Right atrium auricular region (tissue), 2 donors: ENCODE results near the gene NFE2L3. TPM values are rescaled to one million over a fixed set of nuclear protein-coding genes. Genes with fewer than 3 reads are reported as not detected.
"Not testable (repeated sequence)": the region's sequence is repeated elsewhere in the genome, so short reads cannot be mapped to it uniquely, and the experiment has no call there.

ENCODE experiments used
- DNase-seq: peaks from one replicate; pipeline ENCODE4 v3.0.0-alpha.2; 2019; ENCODE audit warnings: low spot score
- H3K27ac ChIP-seq, 2 donors: fragments of 200-600 bp; sonication (generic); 1 replicate in 1 of 2; 2 replicates in 1 of 2; pipeline ENCODE4 v1.5.1; 2016 to 2019
- H3K27me3 ChIP-seq, 2 donors: fragments of 200-600 bp; sonication (generic); one replicate each; pipeline versions ENCODE4 v1.5.1 to v1.6.0; 2017 to 2019
- H3K36me3 ChIP-seq: fragments of 200-600 bp; sonication (generic); one replicate; pipeline ENCODE4 v1.5.1; 2016
- H3K4me1 ChIP-seq, 2 donors: fragments of 200-600 bp; sonication (generic); one replicate each; pipeline versions ENCODE4 v1.5.1 to v1.6.0; 2017 to 2019
- H3K4me3 ChIP-seq, 2 donors: fragments of 200-600 bp; sonication (generic); 1 replicate in 1 of 2; 2 replicates in 1 of 2; pipeline ENCODE4 v1.5.1; 2017 to 2019; ENCODE audit warnings: mild to moderate bottlenecking in 1 of 2, moderate library complexity in 1 of 2
- H3K9me3 ChIP-seq, 2 donors: fragments of 200-600 bp; sonication (generic); one replicate each; pipeline ENCODE4 v1.5.1; 2019
- total RNA-seq, 2 donors: library from RNA; depleted of rRNA; stranded (reverse); fragments of >200 nt; gene quantifications; one replicate each; pipeline ENCODE4 v1.1.0, GENCODE V29; 2016
- TF ChIP-seq, protein P1 (sequence below), 2 donors: fragments of 200-600 bp; sonication (generic); IDR thresholded peaks; one replicate each; pipeline ENCODE4 v1.5.1; 2019; ENCODE audit warnings: antibody characterized with exemption in 2 of 2

NFE2L3 gene
- total RNA-seq, 2 donors from 2014 or later = 0.63 to 1.8 TPM

DNA sequence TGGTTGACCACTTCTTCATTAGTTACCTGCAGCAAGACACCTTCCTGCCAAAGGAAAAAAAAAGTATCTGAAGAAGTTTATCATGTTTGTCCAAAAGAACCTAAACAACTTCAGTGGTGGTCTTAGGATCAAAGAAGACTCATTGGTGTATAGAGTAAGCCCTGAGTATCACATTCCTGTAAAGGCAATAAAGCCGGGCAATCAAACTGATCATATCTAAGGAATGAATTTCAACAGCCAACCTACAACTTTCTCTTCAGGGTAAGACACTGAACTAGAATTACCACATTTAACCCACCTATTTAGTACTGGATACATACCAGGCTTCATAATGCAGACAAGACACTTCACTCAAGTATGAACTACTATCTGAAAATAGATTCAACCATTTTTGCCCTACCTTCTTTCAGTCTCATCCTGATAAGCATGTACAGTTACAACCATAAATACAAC is 38.4 kb downstream of the NFE2L3 start:
- H3K27me3 ChIP-seq = no peaks in the 10 kb centered on the region

DNA sequence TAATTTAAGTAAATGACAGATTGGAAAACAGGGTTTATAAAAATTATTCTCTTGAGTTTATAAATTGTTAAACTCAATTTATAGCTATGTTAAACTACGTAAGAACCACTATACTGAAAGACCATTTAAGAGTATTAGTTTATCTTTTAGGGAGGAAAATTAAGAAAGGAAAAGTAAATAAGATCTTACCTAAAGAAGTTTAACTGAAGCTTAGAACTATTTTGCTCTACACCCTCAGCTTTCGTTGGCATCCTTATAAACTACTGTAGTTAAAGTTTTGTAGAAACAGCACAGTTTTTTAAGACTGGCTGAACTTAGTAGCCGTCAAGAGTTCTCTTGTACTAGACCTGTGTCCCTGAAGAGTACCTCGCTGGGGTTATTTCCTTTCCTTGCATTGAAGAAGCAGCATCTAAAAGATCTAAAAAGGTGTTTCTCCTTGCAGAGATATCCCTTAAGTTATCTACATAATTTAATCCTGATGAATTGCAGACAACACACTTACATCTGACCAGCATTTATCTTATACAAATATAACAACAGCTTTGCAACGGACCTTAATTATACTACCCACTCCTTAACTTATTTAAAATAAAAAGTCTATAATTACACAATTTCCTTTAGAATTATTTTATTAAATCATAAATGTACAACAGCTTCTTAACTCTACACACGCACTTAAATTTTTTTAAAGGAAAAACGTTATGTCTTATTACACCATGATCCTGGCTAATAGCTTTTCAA is 39.4 kb downstream of the NFE2L3 start:
- TF ChIP-seq, protein P1, sequence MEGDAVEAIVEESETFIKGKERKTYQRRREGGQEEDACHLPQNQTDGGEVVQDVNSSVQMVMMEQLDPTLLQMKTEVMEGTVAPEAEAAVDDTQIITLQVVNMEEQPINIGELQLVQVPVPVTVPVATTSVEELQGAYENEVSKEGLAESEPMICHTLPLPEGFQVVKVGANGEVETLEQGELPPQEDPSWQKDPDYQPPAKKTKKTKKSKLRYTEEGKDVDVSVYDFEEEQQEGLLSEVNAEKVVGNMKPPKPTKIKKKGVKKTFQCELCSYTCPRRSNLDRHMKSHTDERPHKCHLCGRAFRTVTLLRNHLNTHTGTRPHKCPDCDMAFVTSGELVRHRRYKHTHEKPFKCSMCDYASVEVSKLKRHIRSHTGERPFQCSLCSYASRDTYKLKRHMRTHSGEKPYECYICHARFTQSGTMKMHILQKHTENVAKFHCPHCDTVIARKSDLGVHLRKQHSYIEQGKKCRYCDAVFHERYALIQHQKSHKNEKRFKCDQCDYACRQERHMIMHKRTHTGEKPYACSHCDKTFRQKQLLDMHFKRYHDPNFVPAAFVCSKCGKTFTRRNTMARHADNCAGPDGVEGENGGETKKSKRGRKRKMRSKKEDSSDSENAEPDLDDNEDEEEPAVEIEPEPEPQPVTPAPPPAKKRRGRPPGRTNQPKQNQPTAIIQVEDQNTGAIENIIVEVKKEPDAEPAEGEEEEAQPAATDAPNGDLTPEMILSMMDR (IDR thresholded peaks at IDR 0.05) = no peak
- no peak for DNase-seq
- Histone ChIP-seq H3K9me3 (no peaks in the 10 kb centered on the region), H3K36me3 (peaks cover 91% of the 10 kb centered on the region), H3K27me3 (no peaks in the 10 kb centered on the region), H3K4me1 (peaks cover 0 to 46% of the 10 kb centered on the region in 2 donors), H3K4me3 (no peak overlapping the region), H3K27ac (no peak overlapping the region)

More for the DNA sequence above, 38.4 kb downstream of the NFE2L3 start:
- TF ChIP-seq, protein P1 (IDR thresholded peaks at IDR 0.05) = no peak
- H3K36me3 ChIP-seq = peaks cover 87% of the 10 kb centered on the region
- DNase-seq = no peak
- H3K4me1 ChIP-seq = peaks cover 0 to 37% of the 10 kb centered on the region in 2 donors
- no peak overlapping the region for H3K27ac ChIP-seq
- H3K9me3 ChIP-seq = no peaks in the 10 kb centered on the region
- H3K4me3 ChIP-seq = no peak overlapping the region

DNA sequence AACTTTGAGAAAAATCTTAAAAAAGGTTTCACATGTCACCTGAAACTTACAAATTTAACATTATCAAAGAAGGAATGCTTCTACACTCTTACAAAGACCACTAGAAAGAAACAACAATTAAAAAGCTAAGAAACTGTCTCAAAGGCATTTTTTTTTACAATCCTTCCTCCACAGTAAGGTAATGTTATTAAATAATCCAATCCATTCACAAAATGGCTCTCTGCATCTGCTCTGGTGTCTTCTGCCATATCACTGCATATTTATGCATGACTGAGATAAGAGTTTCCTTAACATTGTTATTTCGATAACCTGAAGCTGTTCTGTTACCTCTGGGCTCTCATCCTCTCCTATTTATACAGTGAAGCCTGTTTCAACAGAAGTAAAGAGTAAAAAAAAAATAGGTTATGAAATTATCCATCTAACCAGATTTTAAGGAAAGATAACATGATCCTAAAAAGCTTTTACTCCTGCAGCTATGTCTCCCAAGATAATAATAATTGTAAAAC is 40.0 kb downstream of the NFE2L3 start:
- TF ChIP-seq, protein P1 (IDR thresholded peaks at IDR 0.05) = no peak
- DNase-seq = no peak
- no peak overlapping the region for H3K27ac ChIP-seq
- no peaks in the 10 kb centered on the region for H3K9me3 ChIP-seq
- peaks cover 97% of the 10 kb centered on the region for H3K36me3 ChIP-seq
- no peaks in the 10 kb centered on the region for H3K27me3 ChIP-seq
- no peak overlapping the region for H3K4me3 ChIP-seq
- H3K4me1 ChIP-seq = peaks cover 0 to 52% of the 10 kb centered on the region in 2 donors

DNA sequence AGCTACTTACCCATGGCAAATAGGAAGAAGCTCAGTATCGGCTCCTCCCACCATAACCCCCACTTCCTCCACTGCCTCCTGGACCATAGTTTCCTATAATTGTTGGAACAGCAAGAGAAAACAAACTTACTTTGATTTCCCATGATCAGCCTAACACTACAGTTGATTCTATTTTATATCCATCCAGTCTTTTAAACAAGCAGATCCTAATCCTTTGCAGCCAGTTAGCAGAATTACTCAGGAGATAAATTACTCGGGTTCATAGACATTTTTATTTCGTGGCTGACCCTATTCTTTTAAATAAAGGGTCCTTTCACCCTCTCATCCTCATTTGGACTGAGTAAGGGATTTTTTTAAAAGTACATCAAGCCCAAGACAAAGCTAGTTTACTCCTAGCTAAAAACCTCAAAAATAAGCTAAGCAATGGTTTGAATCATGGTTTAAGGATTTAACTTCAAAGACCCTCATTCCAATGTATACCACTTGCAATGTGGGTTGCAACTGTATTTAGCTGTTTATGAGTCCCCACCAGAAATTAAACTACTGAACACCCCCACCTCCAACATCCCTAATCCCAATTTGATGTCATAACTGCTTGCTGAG is 40.6 kb downstream of the NFE2L3 start:
- Histone ChIP-seq H3K36me3 (peaks cover 100% of the 10 kb centered on the region), H3K4me3 (no peak overlapping the region), H3K9me3 (no peaks in the 10 kb centered on the region), H3K27me3 (no peaks in the 10 kb centered on the region), H3K4me1 (peaks cover 0 to 58% of the 10 kb centered on the region in 2 donors), H3K27ac (no peak overlapping the region)
- TF ChIP-seq, protein P1 (IDR thresholded peaks at IDR 0.05) = no peak
- DNase-seq = no peak

DNA sequence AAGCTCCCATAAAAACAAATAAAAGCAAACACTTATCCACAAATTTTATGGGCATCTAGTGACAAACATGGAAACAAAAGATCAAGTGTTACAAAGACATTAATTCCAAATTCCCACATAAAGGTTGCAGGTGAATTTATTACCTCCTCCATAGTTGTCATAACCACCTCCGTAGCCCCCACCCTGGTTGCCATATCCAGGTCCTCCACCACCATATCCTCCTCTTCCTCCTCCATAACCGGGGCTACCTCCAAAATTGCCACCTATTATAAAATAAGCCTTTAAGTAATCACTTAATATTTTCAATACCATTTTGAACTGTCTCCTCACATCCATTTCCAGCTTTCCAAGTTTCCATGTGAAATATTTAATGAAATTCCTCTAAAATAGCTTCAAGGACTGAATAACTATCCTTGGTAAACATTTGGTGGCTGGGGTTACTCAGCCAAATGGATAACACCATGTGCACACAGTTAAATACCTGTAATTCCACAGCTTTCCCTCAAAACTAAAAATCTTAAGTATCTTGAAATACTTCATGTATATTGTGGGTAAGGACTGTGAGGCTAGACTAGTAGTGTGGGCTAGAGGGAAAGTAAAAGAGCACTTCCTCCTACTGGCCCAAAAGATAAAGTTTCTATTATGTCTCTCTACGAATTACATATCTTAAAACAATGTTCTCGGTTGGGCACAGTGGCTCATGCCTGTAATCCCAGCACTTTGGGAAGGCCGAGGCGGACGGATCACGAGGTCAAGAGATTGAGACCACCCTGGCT is 41.6 kb downstream of the NFE2L3 start:
- no peak for DNase-seq
- Histone ChIP-seq H3K27ac (no peak overlapping the region), H3K4me3 (no peak overlapping the region), H3K36me3 (peaks cover 92% of the 10 kb centered on the region), H3K4me1 (peaks cover 0 to 60% of the 10 kb centered on the region in 2 donors), H3K9me3 (no peaks in the 10 kb centered on the region), H3K27me3 (no peaks in the 10 kb centered on the region)
- TF ChIP-seq, protein P1 (IDR thresholded peaks at IDR 0.05) = no peak

DNA sequence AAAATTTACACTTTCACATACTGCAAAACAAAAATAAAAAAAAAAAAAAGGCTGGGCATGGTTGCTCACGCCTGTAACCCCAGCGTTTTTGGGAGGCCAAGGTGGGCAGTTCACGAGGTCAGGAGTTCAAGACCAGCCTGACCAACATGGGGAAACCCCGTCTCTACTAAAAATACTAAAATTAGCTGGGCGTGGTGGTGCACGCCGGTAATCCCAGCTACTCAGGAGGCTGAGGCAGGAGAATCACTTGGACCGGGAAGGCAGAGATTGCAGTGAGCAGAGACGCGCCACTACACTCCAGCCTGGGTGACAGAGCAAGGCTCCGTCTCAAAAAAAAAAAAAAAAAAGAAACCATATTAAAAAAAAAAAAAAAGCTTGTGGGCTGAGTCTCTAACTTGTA is 42.8 kb downstream of the NFE2L3 start:
- Histone ChIP-seq H3K4me1 (peaks cover 0 to 60% of the 10 kb centered on the region in 2 donors), H3K36me3 (peaks cover 81% of the 10 kb centered on the region)
- H3K27me3 ChIP-seq, H3K9me3 ChIP-seq, H3K4me3 ChIP-seq, H3K27ac ChIP-seq, DNase-seq: not testable (repeated sequence)
